Measurements from ENCODE around the gene TRIM28. TPM values are rescaled to one million over a fixed set of nuclear protein-coding genes. Genes with fewer than 3 reads are reported as not detected.
"Not testable (repeated sequence)": the region's sequence is repeated elsewhere in the genome, so short reads cannot be mapped to it uniquely, and the experiment has no call there.

Gene TRIM28
- total and polyA plus RNA-seq, 2 donors (not counting 1 experiment from before 2014, with no cell fraction given): 160 to 325 TPM

DNA sequence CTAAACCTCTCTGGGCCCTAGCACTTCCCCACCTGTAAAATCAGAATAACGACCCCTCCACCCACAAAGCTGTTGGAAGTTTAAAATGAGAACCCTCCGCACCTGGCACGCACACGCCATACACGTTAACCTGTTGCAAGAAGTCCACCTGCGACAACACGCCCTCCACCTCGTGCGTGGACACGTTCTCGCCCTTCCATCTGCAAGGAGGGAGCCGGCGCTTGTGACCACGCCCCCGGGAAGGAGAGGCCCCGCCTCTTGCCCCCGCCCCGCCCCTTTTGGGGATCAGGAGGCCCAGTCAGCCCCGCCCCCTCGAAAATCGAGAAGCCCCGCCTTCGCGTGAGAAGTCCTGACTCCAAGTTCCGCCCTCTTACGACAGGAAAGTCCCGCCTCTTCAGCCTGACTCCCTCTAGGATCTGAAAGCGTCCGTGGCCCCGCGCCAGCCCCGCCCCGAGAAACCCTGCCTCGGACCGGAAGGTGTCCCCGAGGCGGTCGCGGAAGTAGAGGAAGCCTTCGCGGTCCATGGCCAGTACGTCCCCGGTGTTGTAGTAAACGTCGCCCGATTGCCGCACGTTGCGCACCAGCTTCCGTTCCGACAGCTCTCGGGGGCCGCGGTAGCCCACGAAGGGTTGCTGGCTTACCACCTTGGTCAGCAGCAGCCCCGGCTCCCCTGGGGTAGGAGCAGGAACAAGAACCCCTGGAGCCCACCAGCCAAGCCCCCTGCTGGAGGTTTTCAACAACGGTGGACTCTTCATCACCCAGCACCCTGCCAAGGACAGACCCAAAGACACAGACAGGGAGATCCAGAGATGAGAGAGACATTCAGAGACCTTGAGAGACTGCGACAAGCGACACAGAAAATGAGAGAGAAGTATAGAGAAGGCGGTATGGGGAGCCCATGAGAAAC, 44.6 kb upstream of the TRIM28 start:
- no peaks in the 10 kb centered on the region for H3K79me2 ChIP-seq (ENCODE audit: control insufficient read depth, insufficient read depth, low read length)
- DNase-seq (ENCODE audit: low read depth in 2 of 2): peak; percentile 97 to 99
- H3K4me3 ChIP-seq (replicated peaks in 1 of 4; ENCODE audit: control extremely low read depth in 1 of 4, insufficient read depth in 1 of 4, low read depth in 3 of 4, low read length in 4 of 4): peak overlapping the region; percentile 69 to 82 (median 77)
- H4K20me1 ChIP-seq (ENCODE audit: control insufficient read depth, extremely low read depth, insufficient read depth, low read length): no peaks in the 10 kb centered on the region
- peak overlapping the region; percentile 100 for H3K4me2 ChIP-seq (ENCODE audit: extremely low read depth, insufficient read depth, low read length)
- no peaks in the 10 kb centered on the region for H3K36me3 ChIP-seq (ENCODE audit: control insufficient read depth, insufficient read depth, low read length)
- peak overlapping the region; percentile 53 for H3K9ac ChIP-seq (ENCODE audit: insufficient read depth, low read length)
- H3K9me3 ChIP-seq (ENCODE audit: control insufficient read depth, insufficient read depth, low read depth, low read length): no peaks in the 10 kb centered on the region
- no peak for TF ChIP-seq EZH2 (IDR thresholded peaks at IDR 0.05; ENCODE audit: low read length, missing control alignments)
- peak; percentile 43 to 47 for TF ChIP-seq CTCF (conservative IDR thresholded peaks at IDR 0.05 in 1 of 2, IDR thresholded peaks at IDR 0.05 in 1 of 2; ENCODE audit: low read depth in 1 of 2, low read length in 2 of 2)
- peak overlapping the region; percentile 72 for H3K27ac ChIP-seq (ENCODE audit: insufficient read depth, low read length)
- H3K4me1 ChIP-seq (ENCODE audit: control insufficient read depth, extremely low read depth, insufficient read depth, low read length): peaks cover 5% of the 10 kb centered on the region
- H3K27me3 ChIP-seq (ENCODE audit: control insufficient read depth, insufficient read depth, low read length): no peaks in the 10 kb centered on the region
- peak overlapping the region; percentile 96 for H2AFZ ChIP-seq (ENCODE audit: low read length)

- Histone ChIP-seq H3K27ac (ENCODE audit: insufficient read depth, low read length) (no peak overlapping the region), H4K20me1 (ENCODE audit: control insufficient read depth, extremely low read depth, insufficient read depth, low read length) (no peaks in the 10 kb centered on the region), H3K27me3 (ENCODE audit: control insufficient read depth, insufficient read depth, low read length) (no peaks in the 10 kb centered on the region), H3K4me1 (ENCODE audit: control insufficient read depth, extremely low read depth, insufficient read depth, low read length) (peaks cover 5% of the 10 kb centered on the region), H3K9ac (ENCODE audit: insufficient read depth, low read length) (no peak overlapping the region), H3K36me3 (ENCODE audit: control insufficient read depth, insufficient read depth, low read length) (no peaks in the 10 kb centered on the region), H2AFZ (ENCODE audit: low read length) (no peak overlapping the region), H3K4me3 (replicated peaks in 1 of 4; ENCODE audit: control extremely low read depth in 1 of 4, insufficient read depth in 1 of 4, low read depth in 3 of 4, low read length in 4 of 4) (peak overlapping the region in 2 of 4 experiments; percentile 69 to 82), H3K4me2 (ENCODE audit: extremely low read depth, insufficient read depth, low read length) (peak overlapping the region; percentile 100), H3K79me2 (ENCODE audit: control insufficient read depth, insufficient read depth, low read length) (no peaks in the 10 kb centered on the region), H3K9me3 (ENCODE audit: control insufficient read depth, insufficient read depth, low read depth, low read length) (no peaks in the 10 kb centered on the region)
- no peak for DNase-seq (ENCODE audit: low read depth in 2 of 2)
- TF ChIP-seq EZH2 (IDR thresholded peaks at IDR 0.05; ENCODE audit: low read length, missing control alignments) (no peak), CTCF (conservative IDR thresholded peaks at IDR 0.05 in 1 of 2, IDR thresholded peaks at IDR 0.05 in 1 of 2; ENCODE audit: low read depth in 1 of 2, low read length in 2 of 2) (no peak)
Measured at GRCh38 chr19:58500242-58500641, 43.6 kb upstream of the TRIM28 start.

- H2AFZ ChIP-seq (ENCODE audit: low read length); H3K4me2 ChIP-seq (ENCODE audit: extremely low read depth, insufficient read depth, low read length); H3K36me3 ChIP-seq (ENCODE audit: control insufficient read depth, insufficient read depth, low read length); H3K9ac ChIP-seq (ENCODE audit: insufficient read depth, low read length); H3K27me3 ChIP-seq (ENCODE audit: control insufficient read depth, insufficient read depth, low read length); H3K79me2 ChIP-seq (ENCODE audit: control insufficient read depth, insufficient read depth, low read length); H3K4me3 ChIP-seq (replicated peaks in 1 of 4; ENCODE audit: control extremely low read depth in 1 of 4, insufficient read depth in 1 of 4, low read depth in 3 of 4, low read length in 4 of 4); H3K9me3 ChIP-seq (ENCODE audit: control insufficient read depth, insufficient read depth, low read depth, low read length); H3K27ac ChIP-seq (ENCODE audit: insufficient read depth, low read length); DNase-seq (ENCODE audit: low read depth in 2 of 2); H3K4me1 ChIP-seq (ENCODE audit: control insufficient read depth, extremely low read depth, insufficient read depth, low read length); H4K20me1 ChIP-seq (ENCODE audit: control insufficient read depth, extremely low read depth, insufficient read depth, low read length): not testable (repeated sequence)
Measured at GRCh38 chr19:58507602-58508223, 36.2 kb upstream of the TRIM28 start.
